Large intestine (tissue), 3 donors: ENCODE results near the gene MIPOL1. TPM values are rescaled to one million over a fixed set of nuclear protein-coding genes. Genes with fewer than 3 reads are reported as not detected.
"Not testable (repeated sequence)": the region's sequence is repeated elsewhere in the genome, so short reads cannot be mapped to it uniquely, and the experiment has no call there.

ENCODE experiments used
- DNase-seq, 2 donors: peaks; one replicate each; pipeline versions ENCODE4 v3.0.0 to v3.0.0-alpha.2; 2013
- H3K27ac ChIP-seq: one replicate; pipeline ENCODE4 v1.5.1; 2013; ENCODE audit warnings: low read length
- H3K27me3 ChIP-seq: 2 replicates; pipeline ENCODE4 v1.6.1; 2013; ENCODE audit warnings: low read length; ENCODE audit not compliant: control insufficient read depth, insufficient read depth
- H3K36me3 ChIP-seq: 2 replicates; pipeline ENCODE4 v1.6.1; 2013; ENCODE audit warnings: low read length; ENCODE audit not compliant: control insufficient read depth, insufficient read depth
- H3K4me1 ChIP-seq: one replicate; pipeline ENCODE4 v1.6.1; 2013; ENCODE audit warnings: low read length; ENCODE audit not compliant: control insufficient read depth, insufficient read depth
- H3K4me3 ChIP-seq: one replicate; pipeline ENCODE4 v1.5.1; 2013; ENCODE audit warnings: low read length
- H3K9me3 ChIP-seq: one replicate; pipeline ENCODE4 v1.6.1; 2013; ENCODE audit warnings: mild to moderate bottlenecking, low read depth, low read length, moderate library complexity; ENCODE audit not compliant: control insufficient read depth
- WGBS: methylation state at CpG from one replicate; pipeline ENCODE4 v1.1.5; 2013; ENCODE audit warnings: low lambda C conversion rate; ENCODE audit not compliant: insufficient coverage; 5-methylcytosine and 5-hydroxymethylcytosine counted together
- polyA plus RNA-seq: library from polyadenylated mRNA; unstranded; fragments of 120-200 nt; gene quantifications from one replicate; pipeline ENCODE4 v1.2.1, GENCODE V29; 2013

MIPOL1 gene
- polyA plus RNA-seq, 1 donor = 10.0 TPM

- no peaks in the 10 kb centered on the region for H3K27me3 ChIP-seq
- 83% methylated on average over 1 of the region's 2 CpGs for WGBS
- no peak overlapping the region for H3K4me3 ChIP-seq
Measured at GRCh38 chr14:37438444-37438843, 240.7 kb downstream of the MIPOL1 start.

GRCh38 chr14:37443461-37443860 is 245.7 kb downstream of the MIPOL1 start:
- Histone ChIP-seq H3K27ac (no peak overlapping the region), H3K27me3 (no peaks in the 10 kb centered on the region), H3K4me3 (no peak overlapping the region), H3K9me3 (no peaks in the 10 kb centered on the region), H3K36me3 (no peaks in the 10 kb centered on the region), H3K4me1 (no peaks in the 10 kb centered on the region)
- no peak for DNase-seq
- no CpG with 5 or more reads among the region's 1 CpG for WGBS

More at GRCh38 chr14:37438444-37438843, 240.7 kb downstream of the MIPOL1 start:
- Histone ChIP-seq H3K4me1 (no peaks in the 10 kb centered on the region), H3K27ac (no peak overlapping the region), H3K36me3 (no peaks in the 10 kb centered on the region), H3K9me3 (no peaks in the 10 kb centered on the region)
- no peak for DNase-seq

GRCh38 chr14:37447883-37448391 is 250.2 kb downstream of the MIPOL1 start:
- no peaks in the 10 kb centered on the region for H3K9me3 ChIP-seq
- WGBS = 40% methylated on average over 1 of the region's 2 CpGs
- H3K36me3 ChIP-seq = no peaks in the 10 kb centered on the region
- H3K27ac ChIP-seq = no peak overlapping the region
- DNase-seq = no peak
- no peaks in the 10 kb centered on the region for H3K4me1 ChIP-seq
- H3K4me3 ChIP-seq = no peak overlapping the region
- H3K27me3 ChIP-seq = no peaks in the 10 kb centered on the region

DNA sequence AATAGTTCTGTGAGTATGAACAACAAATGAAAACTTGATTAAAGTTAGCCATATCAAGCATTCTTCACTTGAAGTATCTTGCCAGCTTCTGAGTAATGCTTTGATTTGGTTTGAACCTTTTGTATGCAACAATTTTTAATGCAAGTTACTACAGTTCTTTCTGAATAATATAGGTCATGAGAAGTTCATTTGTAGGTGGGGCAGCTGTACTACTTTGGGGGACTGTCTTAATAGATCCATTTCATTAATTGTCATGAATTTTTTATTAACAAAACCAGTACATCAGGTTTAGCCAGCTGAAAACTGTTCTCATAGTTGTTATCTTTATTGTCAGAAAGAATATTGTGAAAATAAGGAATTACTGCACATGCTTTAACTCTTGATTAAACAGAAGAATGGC is 254.6 kb downstream of the MIPOL1 start:
- DNase-seq = no peak
- Histone ChIP-seq H3K36me3 (no peaks in the 10 kb centered on the region), H3K27me3 (no peaks in the 10 kb centered on the region), H3K4me1 (no peaks in the 10 kb centered on the region), H3K9me3 (no peaks in the 10 kb centered on the region), H3K27ac (no peak overlapping the region), H3K4me3 (no peak overlapping the region)

DNA sequence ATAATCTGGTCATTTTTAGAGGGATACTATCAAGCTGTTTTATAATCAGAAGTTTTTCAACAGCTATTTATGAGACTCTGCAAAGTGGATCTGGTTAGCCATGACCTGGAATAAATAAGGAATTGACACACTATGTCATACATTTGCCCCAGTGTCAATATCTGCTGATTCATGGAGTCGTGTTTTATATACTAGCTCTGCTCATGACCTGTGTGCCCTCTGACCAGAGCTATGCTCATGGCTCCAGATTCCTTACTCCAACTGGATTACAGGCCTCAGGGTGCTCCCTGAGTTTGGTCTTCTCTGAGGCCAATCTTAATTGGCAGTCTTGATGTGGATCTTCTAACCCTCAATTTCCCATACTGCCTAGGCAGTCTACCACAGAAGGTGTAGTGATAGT is 256.2 kb downstream of the MIPOL1 start:
- no peaks in the 10 kb centered on the region for H3K9me3 ChIP-seq
- H3K4me3 ChIP-seq = no peak overlapping the region
- no peak overlapping the region for H3K27ac ChIP-seq
- H3K4me1 ChIP-seq = no peaks in the 10 kb centered on the region
- no peaks in the 10 kb centered on the region for H3K36me3 ChIP-seq
- DNase-seq = no peak
- no peaks in the 10 kb centered on the region for H3K27me3 ChIP-seq
- no CpG with 5 or more reads among the region's 1 CpG for WGBS

DNA sequence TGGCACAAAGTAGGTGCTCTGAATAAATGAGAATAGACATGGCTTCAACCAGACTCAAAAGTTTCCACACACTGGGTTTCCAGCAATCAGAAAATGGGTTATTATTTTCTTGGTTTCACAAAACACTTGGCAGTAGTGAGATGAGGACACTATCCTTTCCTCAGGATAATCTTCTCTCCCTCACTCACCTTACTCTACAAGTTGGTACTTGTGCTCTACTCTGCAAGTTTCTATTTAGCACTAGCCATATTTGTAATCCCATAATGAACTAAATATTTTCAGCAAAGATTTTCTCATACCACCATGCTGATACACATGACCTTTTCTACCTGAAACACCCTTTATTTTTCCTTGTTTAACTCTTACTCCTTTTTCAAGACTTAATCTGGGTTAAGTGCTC is 259.6 kb downstream of the MIPOL1 start:
- Histone ChIP-seq H3K4me1 (no peaks in the 10 kb centered on the region), H3K27ac (no peak overlapping the region), H3K27me3 (no peaks in the 10 kb centered on the region), H3K9me3 (no peaks in the 10 kb centered on the region), H3K4me3 (no peak overlapping the region), H3K36me3 (no peaks in the 10 kb centered on the region)
- no peak for DNase-seq

- not testable (repeated sequence) for DNase-seq, H3K27me3 ChIP-seq, H3K4me3 ChIP-seq, H3K27ac ChIP-seq, H3K9me3 ChIP-seq, H3K4me1 ChIP-seq, H3K36me3 ChIP-seq
- 100% methylated on average over 1 of the region's 1 CpG for WGBS
Measured at GRCh38 chr14:37462426-37462825, 264.7 kb downstream of the MIPOL1 start.

DNA sequence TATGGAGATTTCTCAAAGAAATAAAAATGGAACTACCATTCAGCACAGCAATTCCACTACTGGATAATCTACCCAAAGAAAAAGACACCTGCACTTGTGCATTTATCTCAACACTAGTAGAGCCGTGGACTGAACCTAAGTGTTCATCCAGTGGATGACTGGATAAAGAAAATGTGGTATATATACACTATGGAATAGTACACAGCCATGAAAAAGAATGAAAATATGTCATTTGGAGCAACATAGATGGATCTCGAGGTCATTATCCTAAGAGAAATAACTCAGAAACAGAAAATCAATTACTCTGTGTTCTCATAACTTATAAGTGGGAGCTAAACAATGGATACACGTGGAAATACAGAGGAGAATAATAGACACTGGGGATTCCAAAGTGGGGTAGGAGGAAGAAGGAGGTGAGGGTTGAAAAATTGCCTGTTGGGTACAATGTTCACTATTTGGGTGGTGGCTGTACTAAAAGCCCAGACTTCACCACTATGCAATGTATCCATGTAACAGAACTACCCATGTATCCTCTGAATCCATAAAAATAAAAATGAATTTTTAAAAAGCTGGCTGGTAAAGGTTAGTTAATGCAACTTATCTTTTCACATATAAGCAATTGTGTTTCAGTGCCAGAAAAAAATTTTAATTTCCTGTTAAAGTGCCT is 266.6 kb downstream of the MIPOL1 start:
- no peaks in the 10 kb centered on the region for H3K36me3 ChIP-seq
- no peaks in the 10 kb centered on the region for H3K4me1 ChIP-seq
- no peak overlapping the region for H3K4me3 ChIP-seq
- 100% methylated on average over 1 of the region's 3 CpGs for WGBS
- H3K27ac ChIP-seq = no peak overlapping the region
- H3K9me3 ChIP-seq = no peaks in the 10 kb centered on the region
- DNase-seq = no peak
- no peaks in the 10 kb centered on the region for H3K27me3 ChIP-seq

GRCh38 chr14:37466003-37466622 is 268.4 kb downstream of the MIPOL1 start:
- peak overlapping the region; percentile 20 for H3K27ac ChIP-seq
- H3K4me3 ChIP-seq = no peak overlapping the region
- H3K27me3 ChIP-seq = no peaks in the 10 kb centered on the region

GRCh38 chr14:37466623-37467088 is 268.9 kb downstream of the MIPOL1 start:
- Histone ChIP-seq H3K4me3 (no peak overlapping the region), H3K9me3 (no peaks in the 10 kb centered on the region), H3K4me1 (no peaks in the 10 kb centered on the region), H3K36me3 (no peaks in the 10 kb centered on the region), H3K27ac (no peak overlapping the region), H3K27me3 (no peaks in the 10 kb centered on the region)
- peak; percentile 87 to 95 for DNase-seq
- no CpG with 5 or more reads among the region's 2 CpGs for WGBS

More at GRCh38 chr14:37466003-37466622, 268.4 kb downstream of the MIPOL1 start:
- Histone ChIP-seq H3K36me3 (no peaks in the 10 kb centered on the region), H3K9me3 (no peaks in the 10 kb centered on the region), H3K4me1 (no peaks in the 10 kb centered on the region)
- peak in 1 of 2 donors; percentile 27 for DNase-seq

DNA sequence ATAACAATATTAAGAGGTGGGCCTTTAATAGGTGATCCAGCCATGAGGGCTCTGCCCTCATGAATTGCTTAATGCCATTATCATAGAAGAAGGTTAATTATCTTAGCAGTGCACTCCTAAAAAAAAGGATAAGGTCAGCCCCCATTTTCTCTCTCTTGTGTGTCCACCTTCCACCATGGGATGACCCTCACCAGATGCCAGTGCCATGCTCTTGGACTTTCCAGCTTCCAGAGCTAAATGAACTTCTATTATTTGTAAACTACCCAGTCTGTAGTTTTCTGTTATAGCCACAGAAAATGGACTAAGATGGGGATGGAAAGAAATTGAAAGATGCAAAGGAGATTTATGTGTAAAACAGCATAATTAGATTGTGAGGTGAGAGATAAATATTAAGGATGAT is 271.9 kb downstream of the MIPOL1 start:
- no peak overlapping the region for H3K4me3 ChIP-seq
- H3K36me3 ChIP-seq = no peaks in the 10 kb centered on the region
- H3K27ac ChIP-seq = no peak overlapping the region
- no peak for DNase-seq
- H3K27me3 ChIP-seq = no peaks in the 10 kb centered on the region
- no peaks in the 10 kb centered on the region for H3K4me1 ChIP-seq
- H3K9me3 ChIP-seq = no peaks in the 10 kb centered on the region
